Heart left ventricle (tissue), 16 donors: ENCODE data around the gene CD63. TPM values are rescaled to one million over a fixed set of nuclear protein-coding genes. Genes with fewer than 3 reads are reported as not detected.

Source experiments
- ATAC-seq, 4 donors: fragments of 200-7000 bp; cut with Tn5 transposase; one replicate each; pipeline ENCODE4 v1.9.1; 2020 to 2022; ENCODE audit warnings: moderate library complexity in 4 of 4, mild to moderate bottlenecking in 3 of 4, moderate number of reproducible peaks in 1 of 4
- DNase-seq, 5 donors: peaks; one replicate each; pipeline ENCODE4 v3.0.0-alpha.2; 2020
- H3K27ac ChIP-seq, 12 donors: fragments of 200-600 bp; sonication (generic) in 4 of 12; one replicate each; pipeline versions ENCODE4 v1.5.0 to v1.8.0; 2016 to 2022; ENCODE audit warnings: mild to moderate bottlenecking in 2 of 12
- H3K27me3 ChIP-seq, 9 donors: fragments of 200-600 bp; sonication (generic) in 2 of 9; one replicate each; pipeline versions ENCODE4 v1.5.1 to v1.8.0; 2016 to 2022; ENCODE audit warnings: mild to moderate bottlenecking in 3 of 9
- H3K36me3 ChIP-seq, 9 donors: fragments of 200-600 bp; sonication (generic) in 2 of 9; one replicate each; pipeline versions ENCODE4 v1.5.0 to v1.8.0; 2018 to 2022; ENCODE audit warnings: mild to moderate bottlenecking in 2 of 9
- H3K4me1 ChIP-seq, 12 donors: fragments of 200-600 bp; sonication (generic) in 4 of 12; one replicate each; pipeline versions ENCODE4 v1.5.0 to v1.8.0; 2016 to 2022; ENCODE audit warnings: mild to moderate bottlenecking in 3 of 12
- H3K4me3 ChIP-seq, 12 donors: fragments of 200-600 bp; sonication (generic) in 4 of 12; one replicate each; pipeline versions ENCODE4 v1.5.0 to v1.8.0; 2017 to 2022; ENCODE audit warnings: mild to moderate bottlenecking in 9 of 12, moderate library complexity in 4 of 12
- H3K9me3 ChIP-seq, 12 donors: fragments of 200-600 bp; sonication (generic) in 4 of 12; one replicate each; pipeline versions ENCODE4 v1.5.0 to v1.8.0; 2016 to 2022; ENCODE audit warnings: mild to moderate bottlenecking in 1 of 12
- POLR2A ChIP-seq, 2 donors: fragments of 450-650 bp; IDR thresholded peaks; one replicate each; pipeline ENCODE4 v1.6.1; 2017; ENCODE audit warnings: antibody characterized with exemption in 2 of 2, mild to moderate bottlenecking in 2 of 2, moderate library complexity in 2 of 2
- WGBS, 4 donors: extraction: QIAGEN DNeasy Blood & Tissue Kit in 2 of 4; methylation state at CpG; one replicate each; pipeline versions ENCODE4 v1.1.5 to v1.1.7; 2013 to 2018; 5-methylcytosine and 5-hydroxymethylcytosine counted together
- intact Hi-C, 10 donors: fragments of 100-400 bp; cut with DNase I; formaldehyde crosslinking; loops; one replicate each; pipeline versions ENCODE4 v1.11.1 to v1.14.2; 2022
- polyA plus RNA-seq, 2 donors: library from polyadenylated mRNA; stranded (reverse); fragments of 200-250 nt; gene quantifications; one replicate each; pipeline ENCODE4 v1.2.3, GENCODE V29; 2013
- total RNA-seq, 9 donors: library from RNA; depleted of rRNA in 2 of 9; stranded (reverse); fragments of >200 nt in 2 of 9; fragmentation: NEBNext Ultra II Directional in 3 of 9; extraction: Animal tissue kit (Norgen Biotek cat#: 25700) in 3 of 9; gene quantifications; one replicate each; pipeline versions ENCODE4 v1.1.0 to v1.2.4, GENCODE V29; 2016 to 2023
- TF ChIP-seq, protein P1 (sequence below), 12 donors: fragments of 200-600 bp; sonication (generic) in 4 of 12; IDR thresholded peaks; one replicate each; pipeline versions ENCODE4 v1.5.0 to v1.8.0; 2018 to 2022; ENCODE audit warnings: antibody characterized with exemption in 12 of 12, mild to moderate bottlenecking in 5 of 12
- donor health status: ischemic (EF 13 %, LVEDD 7.1; RV severe dilation, severe dysfunction).
- donor health status: healthy with polysubstance abuse.
- donor health status: DM: no; HTN: yes; CAD: no.
- donor health status: DM: no; HTN: no; CAD: no.
- donor health status: ischemic (EF 25% LVEDD 6.9; RV normal size, moderate dysfunction).
- donor health status: ischemic (EF 25% LVEDD 5.7; RV mildly dilated, moderate dysfunction).
- donor health status: healthy.
- donor health status: DM: yes; HTN: yes; CAD: no.
- donor health status: ischemic (EF 35%, LVEDD 5.7; RV mildly dilated, moderate dysfunction).
- donor health status: nonischemic (EF 11% LVEDD 7.7; RV severe dilation, severe dysfunction).
- donor health status: DM: yes; HTN: yes; CAD: no.
- donor health status: PGD.
- donor health status: ischemic (EF 29% LVEDD 5.4; RV normal size, mild dysfunction).
- donor health status: nonischemic (EF 23%, LVEDD 6.1; RV moderate dilation, normal function).

The CD63 gene
- total and polyA plus RNA-seq, 11 donors = 475 to 2,790 (median 865) TPM

DNA sequence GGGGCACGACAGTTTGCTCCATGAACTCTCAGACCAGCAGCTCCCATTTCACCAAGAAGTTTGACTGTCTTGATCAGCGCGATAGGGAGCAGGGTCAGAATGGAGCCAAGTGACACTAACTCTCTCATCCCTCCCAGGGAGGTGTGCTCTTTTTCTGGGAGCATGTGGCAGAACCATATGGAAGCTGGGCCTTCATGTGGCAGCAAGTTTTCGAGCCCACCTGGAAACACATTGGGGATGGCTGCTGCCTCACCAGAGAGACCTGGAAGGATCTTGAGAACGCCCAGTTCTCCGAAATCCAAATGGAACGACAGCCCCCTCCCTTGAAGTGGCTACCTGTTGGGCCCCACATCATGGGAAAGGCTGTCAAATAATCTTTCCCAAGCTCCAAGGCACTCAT lies 45.1 kb downstream of the CD63 start:
- Histone ChIP-seq H3K4me1 (peaks cover 0 to 24% (median 7%) of the 10 kb centered on the region in 12 donors), H3K27me3 (no peaks in the 10 kb centered on the region), H3K36me3 (peaks cover 0 to 40% (median 19%) of the 10 kb centered on the region in 9 donors), H3K27ac (no peak overlapping the region), H3K4me3 (no peak overlapping the region), H3K9me3 (no peaks in the 10 kb centered on the region)
- ATAC-seq = no peak
- TF ChIP-seq, protein P1, sequence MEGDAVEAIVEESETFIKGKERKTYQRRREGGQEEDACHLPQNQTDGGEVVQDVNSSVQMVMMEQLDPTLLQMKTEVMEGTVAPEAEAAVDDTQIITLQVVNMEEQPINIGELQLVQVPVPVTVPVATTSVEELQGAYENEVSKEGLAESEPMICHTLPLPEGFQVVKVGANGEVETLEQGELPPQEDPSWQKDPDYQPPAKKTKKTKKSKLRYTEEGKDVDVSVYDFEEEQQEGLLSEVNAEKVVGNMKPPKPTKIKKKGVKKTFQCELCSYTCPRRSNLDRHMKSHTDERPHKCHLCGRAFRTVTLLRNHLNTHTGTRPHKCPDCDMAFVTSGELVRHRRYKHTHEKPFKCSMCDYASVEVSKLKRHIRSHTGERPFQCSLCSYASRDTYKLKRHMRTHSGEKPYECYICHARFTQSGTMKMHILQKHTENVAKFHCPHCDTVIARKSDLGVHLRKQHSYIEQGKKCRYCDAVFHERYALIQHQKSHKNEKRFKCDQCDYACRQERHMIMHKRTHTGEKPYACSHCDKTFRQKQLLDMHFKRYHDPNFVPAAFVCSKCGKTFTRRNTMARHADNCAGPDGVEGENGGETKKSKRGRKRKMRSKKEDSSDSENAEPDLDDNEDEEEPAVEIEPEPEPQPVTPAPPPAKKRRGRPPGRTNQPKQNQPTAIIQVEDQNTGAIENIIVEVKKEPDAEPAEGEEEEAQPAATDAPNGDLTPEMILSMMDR (IDR thresholded peaks at IDR 0.05) = no peak
- no peak for TF ChIP-seq POLR2A (IDR thresholded peaks at IDR 0.05)
- WGBS, 4 donors = 86 to 89% (median 88%) methylated on average over 7 of the region's 7 CpGs
- intact Hi-C loops = loop anchor here in 4 of 10 donors (5.0 kb wide), 1 partner anchor 39 kb away; the partner anchor contains the start of gene RDH5 (in 4 of the 4)
- DNase-seq = no peak

DNA sequence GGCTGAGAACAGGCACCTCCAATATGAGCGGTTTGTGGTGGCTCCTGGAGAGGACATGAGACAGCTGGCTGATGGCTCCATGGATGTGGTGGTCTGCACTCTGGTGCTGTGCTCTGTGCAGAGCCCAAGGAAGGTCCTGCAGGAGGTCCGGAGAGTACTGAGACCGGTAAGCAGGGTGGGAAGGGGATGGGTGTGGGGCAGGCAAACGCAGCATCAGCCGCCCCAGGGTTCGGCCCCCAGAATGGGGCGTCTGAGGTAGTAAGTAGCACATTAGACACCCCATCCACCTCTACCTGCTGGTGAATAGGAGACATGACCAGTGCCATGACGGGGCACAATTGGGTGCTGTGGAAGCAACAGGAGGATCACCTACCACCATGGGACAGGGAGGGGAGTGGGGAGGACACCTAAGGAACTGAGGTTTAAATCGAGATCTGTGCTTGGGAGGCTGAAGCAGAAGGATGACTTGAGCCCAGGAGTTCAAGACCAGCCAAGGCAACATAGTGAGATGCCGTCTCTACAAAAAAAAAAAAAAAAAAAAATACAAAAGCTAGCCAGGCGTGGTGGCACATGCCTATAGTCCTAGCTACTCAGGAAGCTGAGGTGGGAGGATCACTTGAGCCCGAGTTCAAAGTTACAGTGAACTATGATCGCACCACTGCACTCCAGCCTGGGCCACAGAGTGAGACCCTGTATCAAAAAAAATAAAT lies 46.6 kb downstream of the CD63 start:
- DNase-seq (no peak), ATAC-seq (peak in 2 of 4 donors; percentile 4 to 7)
- TF ChIP-seq POLR2A (IDR thresholded peaks at IDR 0.05) = no peak
- TF ChIP-seq, protein P1 (IDR thresholded peaks at IDR 0.05) = no peak

DNA sequence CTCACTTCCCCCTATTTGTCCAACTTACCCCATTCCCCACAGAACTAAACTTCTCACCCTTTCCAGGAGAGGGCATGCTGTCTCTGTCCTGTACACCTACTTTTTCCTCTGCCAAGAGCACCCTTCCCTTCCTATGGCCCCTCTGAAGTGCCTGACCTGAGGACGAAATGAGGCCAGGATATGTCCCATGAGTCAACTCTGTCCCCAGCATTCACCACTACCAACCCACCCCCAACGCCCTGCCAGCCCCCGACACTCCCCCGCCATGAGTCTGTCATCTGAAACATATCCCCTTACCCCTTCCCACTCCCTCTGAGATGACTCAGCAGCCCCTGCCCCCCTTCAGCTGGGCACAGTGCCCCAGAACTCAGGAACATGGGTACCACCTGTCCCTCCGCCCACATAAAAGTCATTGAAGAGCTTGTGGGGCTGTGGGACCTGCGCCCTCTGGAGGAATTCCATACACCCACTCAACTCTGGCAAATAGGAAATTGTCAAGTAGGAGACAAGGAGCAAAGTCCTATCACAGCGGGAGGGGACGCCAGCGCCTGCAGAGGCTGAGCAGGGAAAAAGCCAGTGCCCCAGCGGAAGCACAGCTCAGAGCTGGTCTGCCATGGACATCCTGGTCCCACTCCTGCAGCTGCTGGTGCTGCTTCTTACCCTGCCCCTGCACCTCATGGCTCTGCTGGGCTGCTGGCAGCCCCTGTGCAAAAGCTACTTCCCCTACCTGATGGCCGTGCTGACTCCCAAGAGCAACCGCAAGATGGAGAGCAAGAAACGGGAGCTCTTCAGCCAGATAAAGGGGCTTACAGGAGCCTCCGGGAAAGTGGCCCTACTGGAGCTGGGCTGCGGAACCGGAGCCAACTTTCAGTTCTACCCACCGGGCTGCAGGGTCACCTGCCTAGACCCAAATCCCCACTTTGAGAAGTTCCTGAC lies 47.4 kb downstream of the CD63 start:
- H3K36me3 ChIP-seq = peaks cover 0 to 17% (median 7%) of the 10 kb centered on the region in 9 donors
- H3K9me3 ChIP-seq = no peaks in the 10 kb centered on the region
- H3K27ac ChIP-seq = peak overlapping the region; percentile 38 to 79 (median 62)
- H3K4me3 ChIP-seq = peak overlapping the region; percentile 14 to 51 (median 38)
- intact Hi-C loops = loop anchor here in 8 of 10 donors (1.0 to 5.0 kb wide), 4 partner anchors 39 to 47 kb away; partner anchors contain the start of genes RDH5 (in 6 of the 8) and CD63 (in 1 of the 8)
- ATAC-seq (peak; percentile 76 to 88 (median 78)), DNase-seq (peak in 4 of 5 donors; percentile 64 to 78 (median 72))
- H3K27me3 ChIP-seq = no peaks in the 10 kb centered on the region
- H3K4me1 ChIP-seq = peaks cover 0 to 26% (median 7%) of the 10 kb centered on the region in 12 donors
- WGBS, 4 donors = 10 to 23% (median 11%) methylated on average over 13 to 17 of the region's 17 CpGs
- TF ChIP-seq, protein P1 (IDR thresholded peaks at IDR 0.05) = peak in 10 of 12 donors; percentile 11 to 53 (median 32)
- TF ChIP-seq POLR2A (IDR thresholded peaks at IDR 0.05) = peak in 1 of 2 donors; percentile 22

More for the DNA sequence above, 46.6 kb downstream of the CD63 start:
- no peaks in the 10 kb centered on the region for H3K27me3 ChIP-seq
- peak overlapping the region; percentile 14 to 51 (median 38) for H3K4me3 ChIP-seq
- peak overlapping the region in 11 of 12 donors; percentile 38 to 79 (median 61) for H3K27ac ChIP-seq
- peaks cover 0 to 24% (median 7%) of the 10 kb centered on the region in 12 donors for H3K4me1 ChIP-seq
- intact Hi-C loops = loop anchor here in 4 of 10 donors (5.0 kb wide), 1 partner anchor 40 kb away; the partner anchor contains the start of gene RDH5 (in 4 of the 4)
- WGBS, 4 donors = 82 to 87% (median 84%) methylated on average over 12 to 13 of the region's 13 CpGs
- H3K9me3 ChIP-seq = no peaks in the 10 kb centered on the region
- peaks cover 0 to 25% (median 7%) of the 10 kb centered on the region in 9 donors for H3K36me3 ChIP-seq
